Trophoblast cell (in vitro differentiated cells and primary cell): ENCODE data around the gene OR5B12. TPM values are rescaled to one million over a fixed set of nuclear protein-coding genes. Genes with fewer than 3 reads are reported as not detected.

Experiments used
- DNase-seq, 2 donors: peaks; one replicate each; pipeline ENCODE4 v3.0.0-alpha.2; 2016
- H2AFZ ChIP-seq: 2 replicates; pipeline ENCODE4 v1.6.1; 2013; ENCODE audit warnings: low read length, moderate library complexity, mild to moderate bottlenecking; ENCODE audit not compliant: insufficient read depth, poor library complexity
- H2AK5ac ChIP-seq: 2 replicates; pipeline ENCODE4 v1.6.1; 2013; ENCODE audit warnings: mild to moderate bottlenecking, low read length
- H2BK120ac ChIP-seq: 2 replicates; pipeline ENCODE4 v1.6.1; 2013; ENCODE audit warnings: low read length, mild to moderate bottlenecking, moderate library complexity; ENCODE audit not compliant: insufficient read depth, poor library complexity
- H2BK12ac ChIP-seq: 2 replicates; pipeline ENCODE4 v1.6.1; 2013; ENCODE audit warnings: mild to moderate bottlenecking, low read length, moderate library complexity
- H2BK5ac ChIP-seq: 2 replicates; pipeline ENCODE4 v1.6.1; 2013; ENCODE audit warnings: low read length, low read depth, moderate library complexity, mild to moderate bottlenecking; ENCODE audit not compliant: poor library complexity
- H3K14ac ChIP-seq: 2 replicates; pipeline ENCODE4 v1.6.1; 2013; ENCODE audit warnings: mild to moderate bottlenecking, low read length
- H3K18ac ChIP-seq: 2 replicates; pipeline ENCODE4 v1.6.1; 2013; ENCODE audit warnings: mild to moderate bottlenecking, low read length
- H3K23ac ChIP-seq: 2 replicates; pipeline ENCODE4 v1.6.1; 2013; ENCODE audit warnings: low read length
- H3K27ac ChIP-seq: 2 replicates; pipeline ENCODE4 v1.5.1; 2013; ENCODE audit warnings: low read depth, mild to moderate bottlenecking, inconsistent platforms, low read length, moderate library complexity
- H3K27me3 ChIP-seq: 2 replicates; pipeline ENCODE4 v1.6.1; 2013; ENCODE audit warnings: inconsistent platforms, mild to moderate bottlenecking, low read length, moderate library complexity; ENCODE audit not compliant: insufficient read depth
- H3K36me3 ChIP-seq, 2 experiments: 1 replicate in 1 of 2; 2 replicates in 1 of 2; pipeline ENCODE4 v1.6.1; 2013; ENCODE audit warnings: low read length in 2 of 2, mild to moderate bottlenecking in 2 of 2, moderate library complexity in 1 of 2; ENCODE audit not compliant: insufficient read depth in 2 of 2, control insufficient read depth in 1 of 2
- H3K4ac ChIP-seq: 2 replicates; pipeline ENCODE4 v1.6.1; 2013; ENCODE audit warnings: low read depth, mild to moderate bottlenecking, low read length, moderate library complexity
- H3K4me1 ChIP-seq, 2 experiments: 1 replicate in 1 of 2; 2 replicates in 1 of 2; pipeline ENCODE4 v1.6.1; 2013; ENCODE audit warnings: low read length in 2 of 2, mild to moderate bottlenecking in 2 of 2, moderate library complexity in 1 of 2; ENCODE audit not compliant: insufficient read depth in 2 of 2, control insufficient read depth in 1 of 2
- H3K4me2 ChIP-seq: 2 replicates; pipeline ENCODE4 v1.6.1; 2013; ENCODE audit warnings: inconsistent platforms, mild to moderate bottlenecking, low read length, moderate library complexity
- H3K4me3 ChIP-seq: 2 replicates; pipeline ENCODE4 v1.5.1; 2013; ENCODE audit warnings: mild to moderate bottlenecking, low read depth, low read length, inconsistent platforms
- H3K79me1 ChIP-seq: one replicate; pipeline ENCODE4 v1.6.1; 2013; ENCODE audit warnings: low read length
- H3K79me2 ChIP-seq: 2 replicates; pipeline ENCODE4 v1.6.1; 2013; ENCODE audit warnings: low read length, mild to moderate bottlenecking; ENCODE audit not compliant: control insufficient read depth, insufficient read depth, poor library complexity
- H3K9ac ChIP-seq: 2 replicates; pipeline ENCODE4 v1.6.1; 2013; ENCODE audit warnings: mild to moderate bottlenecking, low read length
- H3K9me3 ChIP-seq: 2 replicates; pipeline ENCODE4 v1.6.1; 2013; ENCODE audit warnings: low read depth, mild to moderate bottlenecking, control low read depth, inconsistent platforms, low read length; ENCODE audit not compliant: insufficient read depth
- H4K12ac ChIP-seq: 2 replicates; pipeline ENCODE4 v1.6.1; 2013; ENCODE audit warnings: low read depth, mild to moderate bottlenecking, low read length, moderate library complexity
- H4K8ac ChIP-seq: 2 replicates; pipeline ENCODE4 v1.6.1; 2013; ENCODE audit warnings: low read depth, mild to moderate bottlenecking, low read length, moderate library complexity
- H4K91ac ChIP-seq: one replicate; pipeline ENCODE4 v1.6.1; 2013; ENCODE audit warnings: low read depth, mild to moderate bottlenecking, low read length, moderate library complexity
- WGBS: extraction: QIAGEN DNeasy Blood & Tissue Kit; methylation state at CpG from one replicate; pipeline ENCODE4 v1.1.7; 2013; ENCODE audit warnings: missing lambda C conversion rate; ENCODE audit not compliant: insufficient read length, insufficient coverage; ENCODE audit errors: extremely low coverage; 5-methylcytosine and 5-hydroxymethylcytosine counted together
- polyA plus RNA-seq: library from polyadenylated mRNA; stranded (reverse); fragments of 200-250 nt; gene quantifications from 2 replicates; pipeline ENCODE4 v1.2.3, GENCODE V29; 2013

The OR5B12 gene
- polyA plus RNA-seq, result not detected in 2 replicates

GRCh38 chr11:58442136-58442535, at the start of gene OR5B12:
OR5B12 (minus strand) TSS chr11:58442236; CDS start chr11:58440151, 2,085 bp downstream.
- no peak within 1 kb of the TSS for H3K18ac ChIP-seq
- H2BK5ac ChIP-seq, result no peak within 1 kb of the TSS
- no peak within 1 kb of the TSS for H2BK12ac ChIP-seq
- no peaks in the 10 kb centered on the region for H3K4me1 ChIP-seq
- no peak within 1 kb of the TSS for H3K4me3 ChIP-seq
- no peak for DNase-seq
- H3K4ac ChIP-seq, result no peak within 1 kb of the TSS
- H3K23ac ChIP-seq, result no peak within 1 kb of the TSS
- H3K9ac ChIP-seq, result no peak within 1 kb of the TSS
- no peak within 1 kb of the TSS for H2AFZ ChIP-seq
- H2BK120ac ChIP-seq, result no peak within 1 kb of the TSS
- H4K8ac ChIP-seq, result no peak within 1 kb of the TSS
- H3K27ac ChIP-seq, result no peak within 1 kb of the TSS
- H3K27me3 ChIP-seq, result no peaks in the 10 kb centered on the region
- WGBS, result no CpG with 5 or more reads among the region's 1 CpG
- no peaks in the 10 kb centered on the region for H3K36me3 ChIP-seq
- no peaks in the 10 kb centered on the region for H3K79me1 ChIP-seq
- H3K14ac ChIP-seq, result no peak within 1 kb of the TSS
- H4K12ac ChIP-seq, result no peak within 1 kb of the TSS
- no peak within 1 kb of the TSS for H3K4me2 ChIP-seq
- no peak within 1 kb of the TSS for H2AK5ac ChIP-seq
- no peaks in the 10 kb centered on the region for H3K79me2 ChIP-seq
- H4K91ac ChIP-seq, result no peak within 1 kb of the TSS
- peaks cover 4% of the 10 kb centered on the region for H3K9me3 ChIP-seq

- H2AFZ ChIP-seq, result no peak overlapping the region
- no peak overlapping the region for H2BK5ac ChIP-seq
- H3K79me1 ChIP-seq, result no peaks in the 10 kb centered on the region
- H3K23ac ChIP-seq, result no peak overlapping the region
- H3K4ac ChIP-seq, result no peak overlapping the region
- H3K79me2 ChIP-seq, result no peaks in the 10 kb centered on the region
- no peak overlapping the region for H4K91ac ChIP-seq
- H3K14ac ChIP-seq, result no peak overlapping the region
- no peaks in the 10 kb centered on the region for H3K36me3 ChIP-seq
- no peak for DNase-seq
- H3K9ac ChIP-seq, result no peak overlapping the region
- H3K27ac ChIP-seq, result no peak overlapping the region
- no peak overlapping the region for H2AK5ac ChIP-seq
- H3K4me3 ChIP-seq, result no peak overlapping the region
- H3K4me2 ChIP-seq, result no peak overlapping the region
- no peaks in the 10 kb centered on the region for H3K9me3 ChIP-seq
- WGBS, result 100% methylated on average over 2 of the region's 2 CpGs
- no peak overlapping the region for H2BK12ac ChIP-seq
- H3K27me3 ChIP-seq, result no peaks in the 10 kb centered on the region
- H2BK120ac ChIP-seq, result no peak overlapping the region
- no peak overlapping the region for H3K18ac ChIP-seq
- no peak overlapping the region for H4K8ac ChIP-seq
- no peak overlapping the region for H4K12ac ChIP-seq
- no peaks in the 10 kb centered on the region for H3K4me1 ChIP-seq
Observed at GRCh38 chr11:58490827-58491226, 48.8 kb upstream of the OR5B12 start.

GRCh38 chr11:58487170-58487569, 45.1 kb upstream of the OR5B12 start:
- no peak overlapping the region for H4K12ac ChIP-seq
- no peak overlapping the region for H4K8ac ChIP-seq
- H3K4ac ChIP-seq, result no peak overlapping the region
- no peak overlapping the region for H2AK5ac ChIP-seq
- no peak overlapping the region for H3K4me3 ChIP-seq
- no peak overlapping the region for H2AFZ ChIP-seq
- no peak overlapping the region for H2BK5ac ChIP-seq
- H3K4me1 ChIP-seq, result no peaks in the 10 kb centered on the region
- no peaks in the 10 kb centered on the region for H3K9me3 ChIP-seq
- H3K27ac ChIP-seq, result no peak overlapping the region
- H3K9ac ChIP-seq, result no peak overlapping the region
- no peak overlapping the region for H3K18ac ChIP-seq
- no peaks in the 10 kb centered on the region for H3K27me3 ChIP-seq
- H3K79me1 ChIP-seq, result no peaks in the 10 kb centered on the region
- no peaks in the 10 kb centered on the region for H3K36me3 ChIP-seq
- no peak overlapping the region for H2BK120ac ChIP-seq
- no peak overlapping the region for H3K14ac ChIP-seq
- no peak overlapping the region for H3K4me2 ChIP-seq
- H3K79me2 ChIP-seq, result no peaks in the 10 kb centered on the region
- no peak for DNase-seq
- no peak overlapping the region for H3K23ac ChIP-seq
- H2BK12ac ChIP-seq, result no peak overlapping the region
- no peak overlapping the region for H4K91ac ChIP-seq

GRCh38 chr11:58485961-58486360, 43.9 kb upstream of the OR5B12 start:
- H2BK5ac ChIP-seq, result no peak overlapping the region
- no peak overlapping the region for H3K23ac ChIP-seq
- no peak overlapping the region for H3K18ac ChIP-seq
- H3K79me1 ChIP-seq, result no peaks in the 10 kb centered on the region
- H3K4me1 ChIP-seq, result no peaks in the 10 kb centered on the region
- no peak overlapping the region for H4K8ac ChIP-seq
- H3K14ac ChIP-seq, result no peak overlapping the region
- H4K12ac ChIP-seq, result no peak overlapping the region
- H3K36me3 ChIP-seq, result no peaks in the 10 kb centered on the region
- H3K27ac ChIP-seq, result no peak overlapping the region
- no peak overlapping the region for H3K9ac ChIP-seq
- H3K9me3 ChIP-seq, result no peaks in the 10 kb centered on the region
- WGBS, result no CpG with 5 or more reads among the region's 1 CpG
- no peak overlapping the region for H2BK12ac ChIP-seq
- H3K4me2 ChIP-seq, result no peak overlapping the region
- H3K4me3 ChIP-seq, result no peak overlapping the region
- peak; percentile 46 to 71 for DNase-seq
- H2BK120ac ChIP-seq, result no peak overlapping the region
- H3K79me2 ChIP-seq, result no peaks in the 10 kb centered on the region
- H2AFZ ChIP-seq, result no peak overlapping the region
- H3K27me3 ChIP-seq, result no peaks in the 10 kb centered on the region
- no peak overlapping the region for H4K91ac ChIP-seq
- no peak overlapping the region for H3K4ac ChIP-seq
- no peak overlapping the region for H2AK5ac ChIP-seq
